HUES6 (cell line): Measurements from ENCODE around the gene ST14.
"Not testable (repeated sequence)": the region's sequence is repeated elsewhere in the genome, so short reads cannot be mapped to it uniquely, and the experiment has no call there.

ENCODE experiments used
- H3K27ac ChIP-seq: 2 replicates; pipeline ENCODE4 v1.7.0; 2013; ENCODE audit warnings: low read depth, mild to moderate bottlenecking, low read length, inconsistent platforms
- H3K27me3 ChIP-seq: 2 replicates; pipeline ENCODE4 v1.6.1; 2013; ENCODE audit warnings: low read length; ENCODE audit not compliant: control insufficient read depth, insufficient read depth
- H3K36me3 ChIP-seq: 2 replicates; pipeline ENCODE4 v1.6.1; 2013; ENCODE audit warnings: low read length; ENCODE audit not compliant: control insufficient read depth, insufficient read depth
- H3K4me1 ChIP-seq: 2 replicates; pipeline ENCODE4 v1.6.1; 2013; ENCODE audit warnings: low read length; ENCODE audit not compliant: control insufficient read depth, insufficient read depth
- H3K4me3 ChIP-seq: 2 replicates; pipeline ENCODE4 v1.5.1; 2013; ENCODE audit warnings: low read depth, low read length
- H3K9ac ChIP-seq: one replicate; pipeline ENCODE4 v1.6.1; 2013; ENCODE audit warnings: mild to moderate bottlenecking, low read length
- H3K9me3 ChIP-seq: 2 replicates; pipeline ENCODE4 v1.6.1; 2013; ENCODE audit warnings: low read depth, low read length; ENCODE audit not compliant: control insufficient read depth, insufficient read depth

The ST14 gene

DNA sequence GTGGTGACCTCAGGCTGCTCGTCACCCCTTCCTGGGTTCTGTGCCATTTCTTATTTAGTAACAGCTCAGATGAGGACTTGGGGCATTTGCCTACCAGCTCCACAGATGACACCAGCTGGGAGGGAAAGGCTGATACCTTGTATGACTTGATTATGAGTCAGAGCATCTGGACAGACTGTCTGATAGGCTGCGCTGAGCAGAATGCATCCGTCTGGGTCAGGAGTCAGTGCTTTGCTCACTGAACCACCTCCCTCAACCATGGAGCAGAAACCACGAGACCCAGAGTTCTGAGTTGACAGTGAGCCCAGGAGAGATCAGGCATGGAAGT is 6.8 kb downstream of the ST14 start:
- Histone ChIP-seq H3K9me3 (no peaks in the 10 kb centered on the region), H3K27ac (no peak overlapping the region), H3K9ac (no peak overlapping the region), H3K36me3 (no peaks in the 10 kb centered on the region), H3K4me1 (peaks cover 11% of the 10 kb centered on the region), H3K27me3 (peaks cover 58% of the 10 kb centered on the region), H3K4me3 (no peak overlapping the region)

DNA sequence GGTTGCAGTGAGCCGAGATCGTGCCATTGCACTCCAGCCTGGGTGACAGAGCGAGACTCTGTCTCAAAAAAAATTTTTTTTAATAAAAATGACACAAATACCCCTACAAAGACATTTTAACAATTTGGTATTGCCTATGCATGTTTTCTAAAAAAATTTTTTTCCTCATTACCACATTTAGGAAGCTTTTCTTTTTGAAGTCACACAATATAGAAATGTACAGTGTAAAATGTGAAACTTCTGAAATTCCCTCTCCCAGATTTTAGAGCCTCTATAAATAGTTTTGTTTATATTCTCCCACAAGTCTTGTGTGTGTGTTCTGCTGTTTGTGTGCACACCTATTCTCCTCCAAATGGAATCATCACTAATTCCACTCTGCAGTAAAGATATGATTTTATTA is 7.6 kb downstream of the ST14 start:
- H3K9ac ChIP-seq: no peak overlapping the region
- no peaks in the 10 kb centered on the region for H3K9me3 ChIP-seq
- H3K27me3 ChIP-seq: peaks cover 56% of the 10 kb centered on the region
- no peaks in the 10 kb centered on the region for H3K36me3 ChIP-seq
- no peak overlapping the region for H3K4me3 ChIP-seq
- peaks cover 5% of the 10 kb centered on the region; the same call in 1 of the 2 replicates for H3K4me1 ChIP-seq
- no peak overlapping the region for H3K27ac ChIP-seq

DNA sequence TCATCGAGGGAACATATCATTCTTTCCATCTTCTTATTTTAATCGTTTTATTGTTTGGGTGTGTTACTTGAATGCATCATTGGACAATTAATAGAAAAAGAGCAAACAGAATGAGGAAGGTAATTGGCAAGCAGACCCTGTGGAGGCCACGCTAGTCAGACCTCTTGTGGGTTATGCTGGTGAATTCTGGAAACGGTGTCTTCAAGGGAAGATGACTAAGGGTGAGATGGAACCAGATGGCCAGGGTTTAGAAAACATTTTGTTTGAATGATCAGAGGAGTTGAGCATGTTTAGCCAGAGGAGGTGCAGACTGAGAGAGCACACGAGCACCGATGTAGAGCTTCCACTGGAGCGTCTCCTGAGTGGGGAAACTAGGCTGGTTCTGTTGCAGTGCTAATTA is 8.5 kb downstream of the ST14 start:
- no peak overlapping the region for H3K4me3 ChIP-seq
- no peaks in the 10 kb centered on the region for H3K9me3 ChIP-seq
- H3K27me3 ChIP-seq: peaks cover 50% of the 10 kb centered on the region
- peaks cover 5% of the 10 kb centered on the region; the same call in 1 of the 2 replicates for H3K4me1 ChIP-seq
- no peaks in the 10 kb centered on the region for H3K36me3 ChIP-seq
- no peak overlapping the region for H3K9ac ChIP-seq
- H3K27ac ChIP-seq: no peak overlapping the region

DNA sequence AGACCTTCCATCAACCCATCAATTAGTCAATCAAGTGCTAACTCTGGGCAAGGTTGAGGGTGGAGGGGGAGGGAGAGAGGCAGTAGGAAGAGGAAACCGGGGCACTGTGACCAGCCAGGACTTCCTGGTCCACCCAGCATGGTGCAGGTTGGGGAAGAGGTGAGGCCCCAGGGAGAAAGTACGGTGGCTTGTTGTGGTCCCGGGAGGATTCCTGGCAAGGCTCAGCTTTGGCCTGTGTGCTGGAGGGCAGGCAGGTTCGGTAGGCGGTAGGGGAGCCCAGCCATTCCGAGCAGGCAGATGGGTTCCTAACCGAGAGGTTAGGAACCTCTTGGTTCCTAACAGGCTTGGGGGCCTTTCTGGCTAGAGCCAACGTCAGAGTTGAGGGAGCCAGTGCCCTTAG is 10.8 kb downstream of the ST14 start:
- Histone ChIP-seq H3K27me3 (peaks cover 50% of the 10 kb centered on the region), H3K9ac (no peak overlapping the region), H3K4me1 (no peaks in the 10 kb centered on the region), H3K36me3 (no peaks in the 10 kb centered on the region), H3K9me3 (peaks cover 7% of the 10 kb centered on the region; the same call in 1 of the 2 replicates), H3K4me3 (no peak overlapping the region), H3K27ac (no peak overlapping the region)

DNA sequence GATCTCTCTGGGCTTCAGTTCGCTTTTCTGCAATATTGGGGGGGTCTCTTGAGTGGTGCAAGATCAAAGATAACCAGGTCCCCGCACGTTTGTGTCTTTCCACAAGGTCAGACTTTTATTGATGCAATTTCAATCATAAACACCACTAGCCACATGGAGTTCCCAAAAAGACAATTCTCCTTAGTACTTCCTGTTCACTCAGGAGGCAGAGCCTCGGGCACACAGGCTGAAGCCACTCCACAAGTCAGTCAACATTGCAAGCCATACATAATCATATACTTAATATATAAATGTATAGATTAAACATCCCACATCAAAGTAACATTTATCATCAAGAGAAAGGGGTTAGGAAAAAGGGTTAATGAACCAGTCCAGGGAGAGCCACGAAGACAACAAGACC is 12.0 kb downstream of the ST14 start:
- Histone ChIP-seq H3K4me1 (no peaks in the 10 kb centered on the region), H3K9ac (no peak overlapping the region), H3K9me3 (peaks cover 7% of the 10 kb centered on the region; the same call in 1 of the 2 replicates), H3K4me3 (no peak overlapping the region), H3K27me3 (peaks cover 39% of the 10 kb centered on the region), H3K27ac (no peak overlapping the region), H3K36me3 (no peaks in the 10 kb centered on the region)

DNA sequence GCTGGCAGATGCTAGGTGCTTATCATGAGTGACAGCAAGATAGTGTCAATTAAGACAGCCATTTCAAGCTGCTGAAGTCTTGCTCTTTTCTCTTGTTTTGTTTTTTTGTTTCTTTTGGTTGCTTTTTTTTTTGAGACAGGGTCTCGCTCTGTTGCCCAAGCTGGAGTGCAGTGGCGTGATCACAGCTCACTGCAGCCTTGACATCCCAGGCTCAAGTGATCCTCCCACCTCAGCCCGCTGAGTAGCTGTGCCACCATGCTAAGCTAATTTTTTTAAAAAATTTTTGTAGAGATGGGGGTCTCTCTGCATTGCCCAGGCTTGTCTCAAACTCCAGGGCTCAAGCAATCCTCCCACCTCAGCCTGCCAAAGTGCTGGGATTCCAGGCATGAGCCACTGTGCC is 12.4 kb downstream of the ST14 start:
- H3K4me3 ChIP-seq, H3K27ac ChIP-seq, H3K36me3 ChIP-seq, H3K4me1 ChIP-seq, H3K9me3 ChIP-seq, H3K9ac ChIP-seq: not testable (repeated sequence)
- H3K27me3 ChIP-seq: peaks cover 39% of the 10 kb centered on the region

DNA sequence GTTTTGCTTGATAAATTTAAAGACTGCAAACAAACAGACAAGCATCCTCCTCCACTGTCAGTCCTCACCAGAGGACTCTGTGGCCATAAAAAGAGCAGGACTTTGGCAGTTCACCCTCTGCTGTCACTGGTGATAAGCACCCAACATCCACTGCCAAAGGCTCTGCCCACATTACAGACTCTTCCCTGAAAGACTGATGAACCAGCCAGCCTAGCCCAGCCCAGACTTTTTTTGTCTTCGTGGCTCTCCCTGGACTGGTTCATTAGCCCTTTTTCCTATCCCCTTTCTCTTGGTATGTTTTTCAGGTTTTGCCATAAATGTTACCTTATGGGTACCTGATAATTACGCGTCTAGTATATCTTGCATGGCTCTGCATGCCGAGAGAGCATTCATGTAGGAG is 15.1 kb downstream of the ST14 start:
- H3K4me3 ChIP-seq: no peak overlapping the region
- no peaks in the 10 kb centered on the region for H3K4me1 ChIP-seq
- peaks cover 23% of the 10 kb centered on the region for H3K27me3 ChIP-seq
- H3K9ac ChIP-seq: no peak overlapping the region
- peaks cover 7% of the 10 kb centered on the region; the same call in 1 of the 2 replicates for H3K9me3 ChIP-seq
- H3K36me3 ChIP-seq: no peaks in the 10 kb centered on the region
- H3K27ac ChIP-seq: no peak overlapping the region

DNA sequence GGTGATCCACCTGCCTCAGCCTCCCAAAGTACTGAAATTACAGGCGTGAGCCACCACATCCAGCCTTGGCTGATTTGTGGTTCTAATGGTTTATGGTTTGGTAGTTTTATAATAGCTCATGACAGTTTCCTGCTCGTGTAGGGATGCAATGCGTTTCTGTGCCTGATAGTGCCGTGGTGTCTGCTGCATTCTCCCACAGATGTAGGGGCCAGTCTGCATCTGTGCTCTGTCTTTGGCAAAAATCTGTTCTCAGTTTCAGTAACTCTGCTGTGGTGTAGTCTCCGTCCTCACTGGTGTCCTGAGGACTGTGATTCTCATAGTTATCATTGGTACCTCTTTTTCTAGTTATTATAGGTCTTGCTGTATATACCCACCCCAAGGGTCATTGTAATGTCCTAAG is 16.3 kb downstream of the ST14 start:
- H3K27ac ChIP-seq: no peak overlapping the region

DNA sequence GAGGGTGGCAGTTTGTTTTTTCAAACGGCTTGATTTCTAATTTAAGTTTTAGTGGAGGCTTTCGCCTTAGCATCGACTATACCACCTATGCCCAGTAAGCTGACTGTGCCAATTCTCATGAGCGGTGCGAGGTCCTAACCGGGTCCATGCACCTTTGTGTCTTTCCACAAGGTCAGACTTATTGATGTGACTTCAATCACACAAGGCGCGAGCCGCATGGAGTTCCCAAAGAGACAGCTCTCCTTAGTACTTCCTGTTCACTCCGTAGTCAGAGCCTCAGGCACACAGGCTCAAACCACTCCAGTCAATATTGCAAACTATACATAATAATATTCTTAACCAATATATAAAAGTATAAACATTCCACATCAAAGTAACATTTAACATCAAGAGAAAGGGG is 18.2 kb downstream of the ST14 start:
- no peaks in the 10 kb centered on the region for H3K36me3 ChIP-seq
- no peaks in the 10 kb centered on the region; the same call in 1 of the 2 replicates for H3K4me1 ChIP-seq
- H3K27me3 ChIP-seq: no peaks in the 10 kb centered on the region
- no peak overlapping the region for H3K27ac ChIP-seq
- peaks cover 7% of the 10 kb centered on the region; the same call in 1 of the 2 replicates for H3K9me3 ChIP-seq
- no peak overlapping the region for H3K4me3 ChIP-seq
- no peak overlapping the region for H3K9ac ChIP-seq

More for the DNA sequence above, 16.3 kb downstream of the ST14 start:
- H3K4me1 ChIP-seq: no peaks in the 10 kb centered on the region
- H3K27me3 ChIP-seq: peaks cover 10% of the 10 kb centered on the region
- peaks cover 7% of the 10 kb centered on the region; the same call in 1 of the 2 replicates for H3K9me3 ChIP-seq
- H3K9ac ChIP-seq: no peak overlapping the region
- H3K4me3 ChIP-seq: no peak overlapping the region
- no peaks in the 10 kb centered on the region for H3K36me3 ChIP-seq

DNA sequence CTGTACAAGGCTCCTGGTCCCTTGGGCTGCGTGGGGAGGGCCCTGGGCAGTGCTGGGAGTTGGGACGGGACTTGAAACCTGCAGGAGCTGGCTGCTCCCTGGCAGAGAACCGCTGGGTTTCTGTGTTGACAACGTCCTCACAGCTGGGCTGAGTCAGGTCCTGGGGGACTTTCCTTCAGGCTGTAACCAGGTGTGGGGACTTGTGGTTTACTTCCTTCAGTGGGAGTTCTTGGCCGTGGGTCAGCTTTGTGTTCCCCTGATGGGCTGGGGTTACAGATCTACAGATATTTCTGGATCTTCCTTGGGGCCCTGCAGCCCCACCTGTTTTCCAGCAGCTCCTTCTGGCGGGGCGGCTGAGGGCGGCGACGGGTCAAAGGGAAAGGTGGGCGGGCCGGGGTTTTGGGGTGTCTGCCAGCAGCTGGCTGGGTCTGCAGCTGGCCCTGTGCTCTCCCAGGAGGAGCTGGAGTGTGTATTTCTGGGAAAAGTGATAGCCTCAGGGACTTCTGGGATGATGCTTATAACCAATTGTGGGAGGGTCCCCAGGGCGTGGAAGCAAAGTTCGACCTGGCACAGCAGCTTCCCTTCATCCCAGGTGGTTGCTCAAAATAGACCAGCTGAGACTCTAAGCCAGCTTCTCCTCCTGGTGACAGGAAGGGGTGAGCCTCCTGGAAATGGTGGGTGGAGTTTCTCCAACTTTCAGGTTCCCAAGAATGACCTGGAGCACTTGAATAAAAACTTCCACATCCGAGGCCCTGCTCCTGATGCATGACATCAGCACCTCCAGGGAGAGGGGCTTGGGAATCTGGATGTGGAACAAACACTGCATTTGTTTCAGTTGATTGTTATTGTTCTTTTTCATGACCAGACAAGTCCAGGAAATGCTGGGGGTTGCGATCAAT is 19.1 kb downstream of the ST14 start:
- no peak overlapping the region for H3K27ac ChIP-seq
- H3K4me3 ChIP-seq: no peak overlapping the region
- H3K36me3 ChIP-seq: no peaks in the 10 kb centered on the region
- peaks cover 7% of the 10 kb centered on the region; the same call in 1 of the 2 replicates for H3K9me3 ChIP-seq
- H3K4me1 ChIP-seq: no peaks in the 10 kb centered on the region; the same call in 1 of the 2 replicates
- no peaks in the 10 kb centered on the region for H3K27me3 ChIP-seq
- H3K9ac ChIP-seq: no peak overlapping the region

DNA sequence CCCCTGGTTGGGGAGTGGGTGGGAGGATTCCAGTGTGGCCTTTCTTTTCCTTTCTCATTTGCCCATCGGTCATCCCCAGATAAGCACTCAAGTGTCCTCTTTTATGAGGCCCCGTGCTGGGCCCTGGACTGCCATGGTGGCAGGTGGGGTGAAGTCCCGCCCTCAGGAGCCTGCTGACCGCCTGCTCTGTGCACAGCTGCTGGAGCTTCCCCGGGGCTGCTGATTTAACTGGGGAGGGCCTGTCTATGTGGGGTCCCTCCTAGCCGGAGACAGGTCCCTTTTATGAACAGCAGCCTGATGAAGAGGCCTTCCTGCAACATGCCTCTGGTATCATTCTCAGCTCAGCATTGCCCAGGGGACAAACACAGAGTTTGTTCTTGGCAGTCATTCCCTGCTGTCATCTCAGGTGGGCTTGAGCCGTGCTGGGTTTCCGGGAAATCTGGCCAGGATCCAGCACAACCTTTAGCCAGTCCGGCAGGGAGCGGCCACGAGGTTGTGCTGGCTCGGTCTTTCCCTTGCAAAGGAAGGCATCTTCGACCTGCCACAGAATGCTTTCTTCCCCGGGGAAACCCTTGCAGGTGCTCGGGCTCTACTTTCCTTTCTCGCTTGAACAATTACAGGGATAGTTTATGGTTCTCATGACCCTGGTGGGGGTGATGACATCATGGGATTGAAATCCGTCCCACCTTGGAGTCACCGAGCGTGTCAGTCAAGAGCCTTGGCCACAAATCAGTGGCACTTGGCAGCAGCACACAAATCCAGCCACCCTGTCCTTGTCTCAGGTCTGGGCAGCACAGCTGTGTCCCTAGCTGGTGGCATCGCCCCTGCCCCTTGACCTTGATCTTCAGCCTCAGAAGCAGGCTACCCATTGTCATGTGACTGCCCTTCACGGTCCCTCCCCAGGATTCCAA is 20.1 kb downstream of the ST14 start:
- Histone ChIP-seq H3K27me3 (no peaks in the 10 kb centered on the region), H3K9ac (no peak overlapping the region), H3K4me3 (no peak overlapping the region), H3K9me3 (peaks cover 5% of the 10 kb centered on the region; the same call in 1 of the 2 replicates), H3K27ac (no peak overlapping the region), H3K4me1 (no peaks in the 10 kb centered on the region; the same call in 1 of the 2 replicates), H3K36me3 (no peaks in the 10 kb centered on the region)
